Tibial nerve (tissue), 4 donors: ENCODE data around the gene ABHD13. TPM values are rescaled to one million over a fixed set of nuclear protein-coding genes. Genes with fewer than 3 reads are reported as not detected.
A peak's percentile ranks its signal among the peaks of the same experiment; 100 is the strongest.

Source experiments
- DNase-seq, 2 donors: peaks; one replicate each; pipeline ENCODE4 v3.0.0-alpha.2; 2019; ENCODE audit warnings: low spot score in 2 of 2
- H3K27ac ChIP-seq, 4 donors: fragments of 200-600 bp; sonication (generic) in 3 of 4; one replicate each; pipeline ENCODE4 v1.5.1; 2017 to 2019; ENCODE audit warnings: mild to moderate bottlenecking in 1 of 4
- H3K27me3 ChIP-seq, 2 donors: fragments of 200-600 bp; sonication (generic) in 1 of 2; one replicate each; pipeline versions ENCODE4 v1.5.1 to v1.6.0; 2017 to 2019
- H3K36me3 ChIP-seq, 3 donors: fragments of 200-600 bp; sonication (generic); one replicate each; pipeline ENCODE4 v1.5.1; 2018 to 2019
- H3K4me1 ChIP-seq, 4 donors: fragments of 200-600 bp; sonication (generic) in 3 of 4; one replicate each; pipeline ENCODE4 v1.5.1; 2017 to 2019
- H3K4me3 ChIP-seq, 4 donors: fragments of 200-600 bp; sonication (generic) in 3 of 4; one replicate each; pipeline ENCODE4 v1.5.1; 2017 to 2019; ENCODE audit warnings: mild to moderate bottlenecking in 1 of 4, moderate library complexity in 1 of 4
- H3K9me3 ChIP-seq, 4 donors: fragments of 200-600 bp; sonication (generic) in 3 of 4; one replicate each; pipeline ENCODE4 v1.5.1; 2017 to 2019
- CTCF ChIP-seq, 5 experiments: fragments of 200-600 bp in 3 of 5; fragments of 450-650 bp in 2 of 5; sonication (generic) in 3 of 5; IDR thresholded peaks; one replicate each; pipeline ENCODE4 v1.5.1; 2016 to 2019; ENCODE audit warnings: antibody characterized with exemption in 5 of 5, mild to moderate bottlenecking in 3 of 5, moderate library complexity in 2 of 5
- EP300 ChIP-seq, 2 donors: sonication (generic); formaldehyde crosslinking; IDR thresholded peaks; one replicate each; pipeline ENCODE4 v1.6.1; 2017; ENCODE audit warnings: antibody characterized with exemption in 2 of 2, mild to moderate bottlenecking in 1 of 2
- POLR2A ChIP-seq, 2 donors: fragments of 450-650 bp; IDR thresholded peaks; one replicate each; pipeline ENCODE4 v1.6.1; 2017; ENCODE audit warnings: antibody characterized with exemption in 2 of 2, mild to moderate bottlenecking in 2 of 2, moderate library complexity in 2 of 2
- WGBS, 2 donors: methylation state at CpG; one replicate each; pipeline ENCODE4 v1.1.5; 2018; 5-methylcytosine and 5-hydroxymethylcytosine counted together
- total RNA-seq, 4 donors: library from RNA; depleted of rRNA; stranded (reverse); fragments of >200 nt; gene quantifications; one replicate each; pipeline ENCODE4 v1.1.0, GENCODE V29; 2016

The ABHD13 gene
- total RNA-seq, 4 donors from 2014 or later = 7.2 to 11.0 (median 9.0) TPM

- H3K4me1 ChIP-seq = peaks cover 0 to 72% (median 20%) of the 10 kb centered on the region in 4 donors
- 69 to 75% methylated on average over 7 of the region's 7 CpGs for WGBS, 2 donors
- no peak for TF ChIP-seq CTCF (IDR thresholded peaks at IDR 0.05)
- no peak for TF ChIP-seq POLR2A (IDR thresholded peaks at IDR 0.05)
- TF ChIP-seq EP300 (IDR thresholded peaks at IDR 0.05) = no peak
- no peak overlapping the region for H3K4me3 ChIP-seq
- H3K9me3 ChIP-seq = no peaks in the 10 kb centered on the region
- no peak overlapping the region for H3K27ac ChIP-seq
- no peaks in the 10 kb centered on the region for H3K27me3 ChIP-seq
- H3K36me3 ChIP-seq = no peaks in the 10 kb centered on the region
- no peak for DNase-seq
Observed at GRCh38 chr13:108223687-108224503, 5.7 kb downstream of the ABHD13 start.

GRCh38 chr13:108225440-108225839 is 7.2 kb downstream of the ABHD13 start:
- no peak overlapping the region for H3K27ac ChIP-seq
- no peak for TF ChIP-seq EP300 (IDR thresholded peaks at IDR 0.05)
- TF ChIP-seq CTCF (IDR thresholded peaks at IDR 0.05) = no peak
- no peak for TF ChIP-seq POLR2A (IDR thresholded peaks at IDR 0.05)
- H3K27me3 ChIP-seq = no peaks in the 10 kb centered on the region
- peaks cover 0 to 58% (median 5%) of the 10 kb centered on the region in 4 donors for H3K4me1 ChIP-seq
- 66 to 69% methylated on average over 1 of the region's 1 CpG for WGBS, 2 donors
- H3K9me3 ChIP-seq = no peaks in the 10 kb centered on the region
- peaks cover 0 to 7% (median 0%) of the 10 kb centered on the region in 3 donors for H3K36me3 ChIP-seq
- no peak for DNase-seq
- no peak overlapping the region for H3K4me3 ChIP-seq

- Histone ChIP-seq H3K27ac (no peak overlapping the region), H3K36me3 (peaks cover 0 to 7% (median 0%) of the 10 kb centered on the region in 3 donors), H3K27me3 (no peaks in the 10 kb centered on the region), H3K4me3 (no peak overlapping the region), H3K4me1 (peaks cover 0 to 53% (median 3%) of the 10 kb centered on the region in 4 donors), H3K9me3 (no peaks in the 10 kb centered on the region)
- DNase-seq = no peak
- 9 to 18% methylated on average over 1 of the region's 1 CpG for WGBS, 2 donors
- TF ChIP-seq EP300 (IDR thresholded peaks at IDR 0.05) = no peak
- TF ChIP-seq CTCF (IDR thresholded peaks at IDR 0.05) = no peak
- TF ChIP-seq POLR2A (IDR thresholded peaks at IDR 0.05) = no peak
Observed at GRCh38 chr13:108226184-108226583, 8.0 kb downstream of the ABHD13 start.

- Histone ChIP-seq H3K27me3 (no peaks in the 10 kb centered on the region), H3K36me3 (peaks cover 0 to 7% (median 0%) of the 10 kb centered on the region in 3 donors), H3K4me3 (no peak overlapping the region), H3K9me3 (no peaks in the 10 kb centered on the region), H3K4me1 (peaks cover 0 to 39% (median 3%) of the 10 kb centered on the region in 4 donors), H3K27ac (no peak overlapping the region)
- peak in 1 of 2 donors; percentile 72 for DNase-seq
- 91% methylated on average over 1 of the region's 1 CpG for WGBS, 2 donors
- TF ChIP-seq POLR2A (IDR thresholded peaks at IDR 0.05) (no peak), CTCF (IDR thresholded peaks at IDR 0.05) (peak; percentile 57 to 75 (median 69)), EP300 (IDR thresholded peaks at IDR 0.05) (no peak)
Observed at GRCh38 chr13:108227651-108228272, 9.6 kb downstream of the ABHD13 start.

- Histone ChIP-seq H3K36me3 (peaks cover 0 to 7% (median 0%) of the 10 kb centered on the region in 3 donors), H3K27me3 (no peaks in the 10 kb centered on the region), H3K27ac (no peak overlapping the region), H3K4me1 (peaks cover 0 to 24% (median 0%) of the 10 kb centered on the region in 4 donors), H3K4me3 (no peak overlapping the region), H3K9me3 (no peaks in the 10 kb centered on the region)
- TF ChIP-seq EP300 (IDR thresholded peaks at IDR 0.05) (no peak), CTCF (IDR thresholded peaks at IDR 0.05) (no peak), POLR2A (IDR thresholded peaks at IDR 0.05) (no peak)
- DNase-seq = no peak
Observed at GRCh38 chr13:108230377-108230776, 12.2 kb downstream of the ABHD13 start.
